ENCODE data around the gene CCL4.
A peak's percentile ranks its signal among the peaks of the same experiment; 100 is the strongest.

CCL4 gene

DNA sequence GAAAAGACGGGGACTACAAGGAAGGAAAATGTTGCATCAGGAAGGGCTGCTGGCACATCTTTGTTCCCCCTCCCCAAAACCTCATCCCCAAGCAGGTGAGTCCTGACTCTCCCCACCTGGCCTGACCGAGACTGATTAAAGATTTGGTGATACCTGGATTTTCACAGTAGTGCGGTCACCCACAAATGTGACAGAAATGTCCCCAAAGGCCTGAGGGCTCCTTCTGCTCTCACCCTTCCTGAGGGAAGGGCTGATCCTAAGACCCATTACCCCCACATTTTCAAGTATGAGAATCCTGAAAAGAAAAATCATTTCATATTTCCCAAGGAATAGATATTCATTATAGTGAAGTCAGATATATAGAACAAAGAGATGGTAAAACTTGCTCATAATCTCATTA lies 44.0 kb downstream of the CCL4 start:
- DNase-seq: no peak

DNA sequence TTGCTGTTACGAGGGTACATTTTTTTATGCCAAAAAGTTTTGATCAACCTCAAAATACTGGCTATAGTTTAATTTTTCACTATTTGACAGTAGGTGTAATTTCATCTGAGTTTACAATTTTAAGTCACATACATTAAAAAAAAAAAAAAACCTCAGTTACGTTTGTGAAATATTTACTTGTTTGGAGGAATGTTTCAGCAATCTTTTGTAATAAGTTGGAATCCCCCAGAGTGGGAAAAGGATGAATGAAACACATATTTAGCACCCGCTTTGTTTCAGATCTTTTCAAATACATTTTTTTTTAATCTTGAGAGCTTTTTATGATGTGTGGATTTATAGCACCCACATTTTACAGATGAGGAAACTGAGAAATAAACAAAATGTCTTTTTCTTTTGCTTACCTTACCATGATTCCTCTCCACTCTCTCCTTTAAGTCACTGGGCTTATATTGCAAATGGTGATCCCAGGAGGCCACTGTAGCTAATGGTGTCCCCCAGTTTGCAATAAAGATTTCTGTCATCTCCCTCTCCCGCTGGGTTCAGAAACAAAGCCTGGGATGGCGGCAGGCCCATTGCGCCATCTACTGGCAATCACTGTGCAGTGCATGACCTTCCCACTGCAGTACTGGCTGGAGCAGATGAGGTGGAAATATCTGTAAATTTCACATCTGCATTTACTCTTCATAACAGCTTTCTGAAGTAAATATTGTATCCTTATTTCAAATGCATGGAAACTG lies 45.1 kb downstream of the CCL4 start:
- DNase-seq: peak; percentile 39

DNA sequence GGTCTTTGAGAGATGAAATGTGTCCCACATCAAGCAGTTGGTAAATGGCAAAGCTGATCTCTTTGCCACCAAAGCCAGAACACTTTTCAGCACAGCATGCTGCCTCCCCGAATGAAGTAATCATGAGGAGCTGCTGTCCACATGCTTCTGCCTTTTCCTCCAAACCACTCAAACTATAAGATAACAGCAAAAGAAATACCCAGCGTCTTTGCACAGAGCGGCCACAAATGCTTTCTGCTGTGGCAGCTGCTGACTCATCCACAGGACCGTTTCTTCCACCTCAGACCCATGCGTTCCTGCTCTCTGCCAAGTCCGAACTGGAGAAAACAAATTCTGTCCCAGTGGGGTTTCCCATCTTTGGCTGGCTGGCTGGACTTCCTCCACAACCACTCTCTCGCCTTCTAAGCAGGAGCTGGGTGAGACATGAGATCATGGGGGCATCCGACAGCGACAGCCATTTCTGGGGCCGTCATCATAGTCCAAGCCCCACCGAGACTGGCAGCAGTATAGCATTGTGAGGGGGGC lies 45.7 kb downstream of the CCL4 start:
- DNase-seq: no peak

DNA sequence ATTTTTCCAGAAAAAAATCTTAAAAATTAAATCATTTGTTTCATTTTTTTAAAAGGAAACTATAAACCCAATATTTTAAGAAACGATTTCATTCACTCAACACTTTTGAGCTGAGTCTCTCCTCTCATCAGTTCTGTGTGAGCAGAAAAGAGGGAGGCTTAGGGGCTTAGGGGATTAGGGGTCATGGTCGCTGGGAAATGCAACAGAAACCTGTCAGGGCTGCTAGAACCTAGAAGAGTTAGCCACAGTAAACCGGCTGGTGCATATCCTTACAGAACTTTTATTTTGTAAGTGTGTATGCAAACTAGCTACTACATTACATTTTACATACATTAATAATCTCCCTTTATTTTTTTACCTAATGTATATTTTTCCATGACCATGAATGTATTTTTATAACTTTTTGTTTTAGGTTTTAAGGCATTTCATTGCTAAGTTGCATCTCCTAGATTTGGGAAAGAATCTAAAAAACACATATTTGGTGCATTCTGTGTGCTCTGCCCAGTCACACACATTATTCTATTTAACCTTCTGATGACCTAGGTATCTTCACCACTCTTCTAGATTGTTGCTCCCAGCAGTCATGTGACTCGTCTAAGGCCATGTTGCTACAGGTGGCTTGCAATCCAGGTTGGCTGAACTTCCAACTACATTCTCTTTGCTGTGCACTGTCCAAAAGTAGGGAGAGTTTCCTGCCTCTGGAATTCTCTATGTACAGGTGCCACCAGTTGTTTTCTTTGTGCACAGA lies 48.4 kb downstream of the CCL4 start:
- no peak for DNase-seq

DNA sequence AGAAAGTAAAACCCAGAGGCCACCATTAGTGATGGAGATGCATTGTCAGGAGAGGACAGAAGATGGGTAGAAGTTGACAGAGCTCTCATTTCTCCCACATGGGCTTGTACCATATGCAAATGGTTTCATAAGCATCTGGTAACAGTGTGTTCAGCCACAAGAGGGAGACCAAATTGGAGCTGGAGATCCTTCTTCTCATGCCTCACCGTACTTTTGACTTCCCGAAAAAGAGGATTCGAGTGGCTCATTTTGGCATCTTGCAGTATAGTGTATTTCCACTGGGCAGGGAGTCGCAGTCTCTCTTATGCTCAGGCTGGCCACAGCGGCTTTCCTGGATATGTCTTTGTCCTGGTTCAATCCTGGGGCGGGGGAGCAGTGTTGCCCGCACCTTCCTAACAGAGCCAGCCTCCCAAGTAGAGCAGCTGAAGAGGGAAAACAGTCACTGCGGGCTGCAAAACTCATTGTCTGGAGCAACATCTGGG lies 49.1 kb downstream of the CCL4 start:
- no peak for DNase-seq

DNA sequence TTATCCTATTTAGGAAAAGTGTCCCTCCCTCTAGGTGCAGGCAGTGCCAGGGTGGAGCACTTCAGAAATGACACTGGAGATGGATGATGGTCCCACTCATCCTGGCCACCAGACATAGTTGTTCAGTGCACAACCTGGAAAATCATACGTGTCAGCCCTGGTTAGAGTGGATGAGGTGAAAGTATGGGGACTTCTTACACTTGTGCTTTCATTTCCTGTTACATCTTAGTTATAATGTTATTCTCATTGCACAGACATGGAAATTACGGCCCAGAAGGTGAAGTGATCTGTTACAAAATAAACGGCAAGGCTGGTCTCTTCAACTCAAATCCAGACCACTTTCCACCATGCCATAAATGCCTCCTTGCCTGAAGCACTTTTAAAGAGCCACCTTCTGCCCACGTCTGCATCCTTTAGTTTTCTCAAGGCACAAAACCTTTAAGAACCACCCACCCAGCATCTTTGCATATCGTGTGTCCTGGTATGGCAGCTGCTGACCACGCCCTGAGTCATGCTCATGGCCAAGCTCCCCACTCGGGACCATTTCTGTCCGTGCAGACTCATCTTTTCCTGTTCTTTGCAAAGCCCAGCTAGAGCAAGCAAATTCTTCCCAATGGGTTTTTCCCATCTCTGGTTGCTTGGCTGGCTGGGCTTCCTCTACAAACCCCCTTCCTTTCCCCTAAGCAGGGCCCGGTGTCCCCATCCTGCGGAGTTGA lies 50.4 kb downstream of the CCL4 start:
- DNase-seq: no peak
